Iris pigment epithelial cell (primary cell): ENCODE data around the gene NHLRC3.
A peak's percentile ranks its signal among the peaks of the same experiment; 100 is the strongest.
"Not testable (repeated sequence)": the region's sequence is repeated elsewhere in the genome, so short reads cannot be mapped to it uniquely, and the experiment has no call there.

Experiments
- DNase-seq: peaks from one replicate; pipeline ENCODE4 v3.0.0-alpha.2; 2011; ENCODE audit warnings: low read depth

Gene NHLRC3

GRCh38 chr13:39047560-39047959 lies 9.3 kb downstream of the NHLRC3 start:
- peak; percentile 18 for DNase-seq

DNA sequence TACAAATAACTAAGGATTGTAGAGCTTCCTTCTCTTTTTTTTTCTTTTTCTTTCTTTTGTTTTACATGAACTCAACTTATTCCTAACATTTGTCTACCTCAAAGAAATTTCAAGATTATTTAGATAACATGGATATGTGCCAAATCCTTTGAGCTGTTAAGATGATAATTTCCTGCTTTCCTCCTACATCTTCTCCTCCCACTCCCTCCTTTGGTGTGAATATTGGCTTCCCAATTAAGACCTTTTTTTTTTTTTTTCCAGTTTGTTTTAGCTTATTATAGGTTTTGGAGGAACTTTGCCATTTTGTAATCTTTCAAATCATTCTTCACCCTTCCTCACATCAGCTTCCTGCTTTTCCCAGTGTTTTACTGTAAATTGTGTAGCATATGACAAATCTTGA lies 10.6 kb downstream of the NHLRC3 start:
- DNase-seq: no peak

DNA sequence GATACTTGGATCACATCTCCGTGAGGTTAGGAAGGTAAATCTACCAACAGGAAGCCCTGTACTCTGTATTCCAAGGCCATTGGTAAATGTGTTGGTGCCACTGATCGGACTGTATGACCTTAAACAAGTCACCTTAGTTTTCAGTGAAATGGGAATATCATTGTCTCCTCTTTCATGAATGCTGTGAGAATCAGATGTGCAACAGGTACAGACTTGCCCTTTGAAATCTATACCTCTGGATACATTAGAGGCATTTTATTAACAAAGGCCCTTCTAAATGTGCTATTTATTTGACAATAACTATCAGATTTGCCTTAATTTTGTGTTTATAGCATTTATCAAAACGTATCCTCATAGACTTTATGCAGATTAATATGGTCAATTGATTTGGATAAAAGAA lies 11.0 kb downstream of the NHLRC3 start:
- no peak for DNase-seq

DNA sequence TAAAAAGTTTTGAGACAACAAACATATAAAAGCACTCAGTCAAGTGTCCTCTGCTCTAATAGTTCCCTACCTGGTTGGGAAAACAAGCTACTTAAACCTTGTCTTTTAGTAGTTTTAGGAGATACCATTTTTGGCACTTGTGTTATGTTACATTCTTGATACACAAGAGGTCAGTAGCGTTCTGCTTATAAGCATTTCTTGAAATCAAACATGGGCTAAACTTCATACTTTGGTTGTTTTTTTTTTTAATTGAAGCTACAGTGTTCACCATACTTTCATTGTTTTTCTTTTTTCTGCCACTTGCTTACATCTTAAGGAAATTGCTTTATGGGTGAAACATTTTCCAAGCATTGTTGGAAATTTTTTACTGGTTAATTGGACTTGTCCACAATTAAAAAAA lies 12.9 kb downstream of the NHLRC3 start:
- DNase-seq: peak; percentile 49

GRCh38 chr13:39052944-39053343 lies 14.7 kb downstream of the NHLRC3 start:
- DNase-seq: no peak

GRCh38 chr13:39054112-39054511 lies 15.9 kb downstream of the NHLRC3 start:
- no peak for DNase-seq

GRCh38 chr13:39056018-39056417 lies 17.8 kb downstream of the NHLRC3 start:
- DNase-seq: no peak

- DNase-seq: no peak
Observed at GRCh38 chr13:39058040-39058439, 19.8 kb downstream of the NHLRC3 start.

DNA sequence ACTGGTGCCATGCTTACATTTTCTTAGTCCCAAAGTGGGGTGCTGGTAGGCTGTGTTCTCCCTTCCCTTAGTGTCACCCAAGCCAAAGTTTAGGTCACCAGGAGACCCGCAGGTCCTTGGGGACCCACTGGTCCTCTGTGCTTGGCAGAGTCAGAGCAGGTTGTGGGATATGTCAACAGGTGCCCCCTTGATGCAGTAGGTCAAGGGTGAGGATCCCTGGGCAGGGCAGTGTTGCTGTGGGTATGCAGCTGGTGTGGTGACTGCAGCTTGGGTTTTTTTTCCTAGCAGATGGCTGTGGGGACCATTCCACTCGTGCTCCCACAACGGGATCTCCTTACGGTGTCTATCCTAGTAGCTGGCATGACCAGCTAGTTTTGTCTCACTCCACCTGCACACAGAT lies 23.7 kb downstream of the NHLRC3 start:
- DNase-seq: no peak

DNA sequence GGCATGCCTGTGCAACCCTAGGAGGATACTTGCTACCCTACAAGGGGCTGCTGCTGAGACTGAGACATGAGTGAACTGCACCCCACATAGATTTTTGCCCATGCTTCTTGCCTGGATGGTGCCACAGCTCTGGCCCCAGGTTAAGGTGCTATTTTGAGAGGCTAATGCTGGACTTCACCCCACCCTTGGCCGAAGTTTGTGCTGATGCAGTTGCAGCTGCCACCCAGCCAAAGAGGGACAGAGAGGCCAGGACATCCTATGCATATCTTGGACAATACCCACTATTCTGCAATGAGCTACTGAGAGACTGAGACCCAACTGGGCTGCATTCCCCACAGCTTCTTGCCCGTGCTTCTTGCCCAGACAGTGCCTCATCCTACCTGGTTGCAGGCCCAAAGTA lies 34.6 kb downstream of the NHLRC3 start:
- no peak for DNase-seq

DNA sequence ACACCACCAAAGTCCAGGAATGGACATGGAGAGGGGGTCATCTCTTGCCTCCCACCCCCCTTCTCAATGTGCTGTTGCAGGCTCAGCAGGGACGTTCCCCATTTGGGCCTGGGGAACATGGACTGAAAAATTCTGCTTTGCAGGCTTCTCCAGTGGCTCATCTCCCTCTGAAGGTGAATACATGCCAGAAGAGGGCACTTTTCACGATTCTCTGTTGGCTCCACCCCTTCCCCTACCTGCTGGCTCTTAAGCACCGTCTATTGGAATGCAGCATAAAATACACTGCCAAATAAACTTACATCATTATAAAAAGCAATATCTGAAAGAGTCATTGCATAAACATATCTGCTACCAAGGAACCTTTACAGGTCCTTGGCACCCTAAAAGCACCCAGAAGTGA lies 35.7 kb downstream of the NHLRC3 start:
- DNase-seq: no peak

GRCh38 chr13:39086251-39086945 lies 48.1 kb downstream of the NHLRC3 start:
- not testable (repeated sequence) for DNase-seq

- no peak for DNase-seq
Observed at GRCh38 chr13:39091586-39091985, 53.3 kb downstream of the NHLRC3 start.

DNA sequence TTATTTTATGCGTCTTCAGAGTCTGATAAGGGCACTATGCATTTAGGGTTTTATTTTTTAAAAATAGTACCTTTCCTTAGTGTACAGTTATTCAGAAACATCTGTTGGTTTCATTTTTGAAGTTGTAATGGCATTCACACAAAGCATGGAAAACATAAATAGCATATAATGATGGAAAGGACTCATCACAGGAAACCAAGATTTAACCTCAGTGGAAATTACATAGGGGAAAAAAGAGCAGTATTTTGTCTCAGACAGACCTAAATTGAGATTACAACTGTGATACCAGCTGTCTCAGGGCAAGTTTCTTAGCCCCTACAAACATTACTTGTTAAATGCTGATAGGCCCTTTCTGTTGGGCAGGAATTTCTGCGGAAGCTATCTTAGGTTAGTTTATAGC lies 57.2 kb downstream of the NHLRC3 start:
- DNase-seq: no peak

DNA sequence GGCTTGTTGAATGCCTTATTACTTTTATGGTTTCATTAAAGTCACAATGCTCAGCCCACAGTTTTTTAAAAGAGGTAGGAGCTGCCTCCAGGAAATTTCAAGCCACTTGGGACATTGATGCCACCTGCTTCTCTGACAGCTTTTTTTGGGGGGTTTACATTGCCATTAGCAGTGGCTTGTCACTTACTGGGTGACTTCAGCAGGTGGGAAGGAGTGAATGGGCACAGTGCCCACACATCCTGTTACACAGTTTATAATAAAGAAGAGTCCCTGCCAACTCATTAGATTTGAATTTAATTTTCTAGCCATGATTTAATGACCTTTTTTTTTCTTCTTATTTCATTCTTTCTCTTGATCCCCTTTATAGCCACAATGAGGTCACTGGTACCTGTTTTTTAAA lies 61.0 kb downstream of the NHLRC3 start:
- DNase-seq: no peak
